GM18526 (cell line): ENCODE data around the gene RAB6B.

Experiments
- POLR2A ChIP-seq: IDR thresholded peaks from 3 replicates; pipeline ENCODE4 v1.6.1; 2011; ENCODE audit not compliant: insufficient read length; ENCODE audit errors: extremely low read depth

RAB6B gene

GRCh38 chr3:133834621-133835417 lies 60.9 kb downstream of the RAB6B start:
- TF ChIP-seq POLR2A = no peak

- no peak for TF ChIP-seq POLR2A
These were observed 61.6 kb downstream of the RAB6B start for GRCh38 chr3:133833880-133834620.

DNA sequence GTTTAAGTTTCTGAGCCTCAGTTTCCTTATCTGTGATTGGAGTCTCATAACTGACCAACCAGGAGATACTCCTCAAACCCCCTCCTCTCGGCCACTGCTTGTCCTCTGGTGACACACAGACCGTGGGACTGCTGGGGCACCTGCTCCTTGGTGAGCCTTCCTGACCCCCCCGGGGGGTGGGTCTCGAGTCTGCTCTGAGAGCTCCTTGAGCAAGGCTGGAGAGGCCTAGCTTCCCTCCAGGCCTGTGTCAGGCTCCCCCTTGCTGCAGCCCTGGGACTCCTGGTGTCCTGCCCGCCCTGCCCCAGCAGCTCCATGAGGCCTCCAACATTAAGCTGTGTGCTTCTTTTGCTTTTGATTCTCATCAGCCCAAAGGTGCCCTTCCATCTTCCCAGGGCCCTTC lies 62.4 kb downstream of the RAB6B start:
- no peak for TF ChIP-seq POLR2A

DNA sequence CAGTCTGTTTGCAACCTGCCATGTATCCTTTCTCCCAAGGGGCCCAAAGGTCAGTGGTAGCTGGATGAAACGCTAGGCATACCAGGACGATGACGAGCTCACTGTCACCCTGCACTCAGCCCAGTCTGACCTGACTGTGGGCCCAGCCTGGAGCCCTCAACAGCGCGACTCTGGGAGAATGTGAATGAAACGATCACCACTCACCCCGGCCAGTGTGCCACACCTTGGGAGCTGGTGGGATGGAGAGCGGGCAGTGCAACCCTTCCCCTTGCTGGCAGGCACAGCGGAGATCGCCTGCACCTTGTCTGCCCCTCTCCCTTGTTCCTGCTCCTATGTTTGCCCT lies 62.9 kb downstream of the RAB6B start:
- no peak for TF ChIP-seq POLR2A

- TF ChIP-seq POLR2A = no peak
These were observed 63.5 kb downstream of the RAB6B start for GRCh38 chr3:133831966-133832801.

- no peak for TF ChIP-seq POLR2A
These were observed 65.6 kb downstream of the RAB6B start for GRCh38 chr3:133830071-133830470.

DNA sequence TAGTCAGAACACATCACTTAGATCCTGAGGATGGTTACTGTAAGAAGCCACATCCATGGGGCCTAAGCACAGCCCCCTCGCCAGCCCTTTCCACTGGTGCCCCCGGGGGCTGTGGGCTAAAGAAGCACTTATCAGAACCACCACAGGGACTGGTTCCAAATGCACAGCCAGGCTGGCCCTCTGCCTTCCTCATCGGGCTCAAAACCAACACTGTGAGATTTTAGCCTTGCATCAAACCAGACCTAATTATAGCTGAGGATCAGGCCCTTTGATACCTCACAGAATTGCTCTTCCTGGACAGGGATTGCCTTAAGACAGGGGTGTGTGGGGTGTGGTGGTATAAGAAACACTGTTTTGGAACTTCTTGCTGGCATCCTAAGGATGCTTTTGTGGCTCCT lies 66.4 kb downstream of the RAB6B start:
- TF ChIP-seq POLR2A = no peak

DNA sequence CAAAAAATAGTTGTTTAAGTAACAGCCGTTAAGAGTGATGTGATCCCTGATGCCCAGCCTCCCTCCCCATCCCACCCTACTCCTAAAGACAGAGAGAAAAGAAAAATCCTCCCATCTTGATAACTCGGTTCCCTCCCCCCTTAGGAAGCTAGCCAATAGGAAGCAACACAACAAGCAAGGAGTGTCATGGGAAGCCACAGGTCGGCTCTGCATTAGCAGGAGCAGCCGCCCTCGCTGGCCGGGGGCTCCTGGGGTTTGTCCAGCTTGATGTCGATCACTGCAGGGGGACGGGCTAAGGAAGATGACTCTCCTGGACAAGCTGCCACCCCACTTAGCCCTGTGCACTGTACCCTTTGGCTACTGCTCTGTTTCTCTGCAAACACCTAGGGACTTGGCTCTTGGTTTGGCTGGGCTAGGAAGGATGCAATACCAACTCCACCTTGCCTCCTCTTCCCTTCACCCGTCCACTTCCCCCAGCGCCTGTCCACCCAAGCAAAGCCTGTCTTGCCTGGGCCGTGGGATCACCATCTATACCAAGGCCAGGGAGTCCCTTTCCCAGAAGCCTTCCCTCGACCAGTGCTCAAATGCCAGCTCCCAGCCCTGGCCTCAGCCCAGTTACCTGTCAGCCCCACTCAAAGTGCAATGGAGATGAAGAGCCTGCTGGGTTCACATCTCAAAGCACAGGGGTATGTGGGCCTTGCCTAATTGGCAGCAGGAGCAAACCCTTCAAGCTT lies 66.9 kb downstream of the RAB6B start:
- no peak for TF ChIP-seq POLR2A

DNA sequence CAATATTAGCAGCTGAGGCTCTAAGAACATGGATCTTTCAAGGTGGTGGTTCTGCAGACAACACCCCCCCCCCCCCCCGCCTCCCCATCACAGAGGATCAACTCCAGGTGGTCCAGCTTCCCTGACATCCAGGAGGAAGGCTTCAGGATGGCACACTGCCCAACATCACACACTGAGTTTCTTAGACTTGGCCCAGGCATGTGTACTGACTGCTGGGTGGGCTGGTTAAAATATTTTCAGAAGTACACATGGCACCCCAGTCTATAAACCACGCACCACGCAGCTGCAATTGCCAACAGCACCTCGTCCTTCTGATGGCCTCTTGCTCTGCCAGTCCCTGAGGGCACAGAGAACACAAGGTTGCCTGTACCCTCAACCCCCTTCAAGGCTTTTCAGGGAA lies 68.0 kb downstream of the RAB6B start:
- TF ChIP-seq POLR2A = no peak

GRCh38 chr3:133827136-133827535 lies 68.5 kb downstream of the RAB6B start:
- TF ChIP-seq POLR2A = no peak

DNA sequence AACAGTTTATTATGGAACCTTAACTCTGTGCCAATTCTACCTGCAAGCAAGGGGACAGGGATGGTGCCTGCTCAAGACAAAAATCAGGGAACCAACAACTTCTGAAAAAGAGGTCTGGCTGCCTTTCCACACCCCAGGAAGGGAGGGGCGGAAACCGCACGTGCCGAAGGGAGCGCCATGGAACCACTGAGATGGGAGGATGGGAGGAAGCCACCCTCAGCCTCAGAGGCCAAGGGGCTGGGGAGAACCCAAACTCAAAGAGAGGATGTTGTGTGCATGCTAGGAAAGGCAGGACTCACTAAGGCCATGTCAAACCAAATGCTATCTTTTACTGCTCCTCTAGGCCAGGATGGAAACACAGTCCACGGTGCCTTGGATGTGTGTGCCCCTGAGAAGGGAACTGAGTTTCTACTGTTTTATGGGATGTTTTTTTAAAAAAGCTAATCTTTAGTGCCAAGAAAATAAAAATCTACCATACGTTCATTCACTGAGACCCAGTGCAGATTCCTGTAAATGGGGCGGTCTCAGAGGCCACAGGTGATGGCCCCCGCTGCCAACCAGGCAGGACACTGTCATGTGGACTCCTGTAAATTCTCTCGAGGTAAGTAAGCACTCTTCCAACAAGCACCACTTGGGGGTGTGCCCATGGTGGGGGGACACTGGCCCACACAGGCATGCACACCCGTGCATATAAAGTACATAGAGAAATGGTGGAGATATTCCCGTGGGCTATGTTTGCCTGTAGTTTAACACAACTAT lies 69.5 kb downstream of the RAB6B start:
- TF ChIP-seq POLR2A = no peak

DNA sequence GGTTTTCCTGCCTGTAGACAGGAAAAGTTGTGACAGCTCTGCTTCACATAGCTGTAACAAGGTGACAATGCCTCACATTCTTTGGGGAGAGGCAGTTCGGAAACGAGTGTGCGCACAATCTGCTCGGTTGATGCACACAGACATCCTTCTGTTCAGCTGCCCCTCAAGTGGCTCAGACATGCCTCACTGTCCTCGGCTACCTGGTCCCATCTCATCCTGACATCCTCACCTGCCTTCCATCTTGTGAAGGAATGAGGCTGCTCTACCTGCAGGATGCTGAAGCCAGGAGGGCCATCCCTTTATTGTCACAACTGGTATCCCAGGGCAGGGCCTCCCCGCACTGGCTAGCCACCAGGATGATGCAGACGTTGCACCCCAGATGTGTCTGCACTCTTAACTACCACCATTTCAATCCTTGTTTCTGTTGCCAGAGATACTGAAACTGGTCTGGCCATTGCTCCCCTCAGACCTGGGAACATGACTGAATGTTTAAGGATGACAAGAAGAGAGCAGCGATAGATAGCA lies 70.7 kb downstream of the RAB6B start:
- no peak for TF ChIP-seq POLR2A

DNA sequence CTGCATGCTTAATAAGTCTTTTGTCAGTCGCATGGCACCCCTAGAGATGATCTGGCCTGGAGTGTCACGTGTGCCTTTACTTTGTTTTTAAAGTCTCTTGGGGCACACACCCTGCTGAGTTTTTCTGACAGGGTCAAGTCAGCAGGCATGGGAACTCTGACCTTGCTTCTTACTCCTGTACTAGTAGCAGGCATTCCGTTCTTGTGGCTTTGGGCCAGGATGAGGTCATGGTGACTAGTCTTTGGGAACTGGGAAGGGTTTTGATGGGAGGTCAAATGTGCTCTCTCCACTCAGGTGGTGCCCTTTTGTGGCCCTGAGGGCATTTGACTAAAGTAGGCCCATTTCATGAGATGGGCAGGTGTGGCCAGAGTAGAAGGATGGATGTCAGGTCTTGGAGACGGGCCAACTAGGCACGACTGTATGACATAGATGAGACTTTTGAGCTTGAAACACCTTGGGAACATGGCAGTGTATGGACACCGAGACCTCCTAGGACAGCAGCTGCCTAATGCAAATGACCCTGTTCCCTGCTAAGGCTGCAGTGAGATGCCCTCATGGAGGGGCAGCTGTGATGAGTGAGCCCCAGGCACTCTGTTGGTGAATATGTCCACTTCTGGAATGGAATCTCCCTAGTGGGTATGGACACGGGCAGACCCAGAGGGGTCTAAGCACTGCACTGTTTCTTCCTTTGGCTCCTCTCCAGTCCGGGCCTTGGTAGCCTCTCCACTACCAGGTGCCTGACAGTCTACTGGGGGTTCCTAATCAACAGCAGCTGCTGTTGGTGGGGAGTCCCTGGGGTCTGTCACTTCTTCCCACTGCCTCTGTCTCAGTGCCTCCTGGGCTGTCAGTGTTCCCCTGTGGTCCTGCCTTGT lies 73.7 kb downstream of the RAB6B start:
- TF ChIP-seq POLR2A = no peak
